Skeletal muscle satellite cell (primary cell): ENCODE measurements around the gene SNUPN.
A peak's percentile ranks its signal among the peaks of the same experiment; 100 is the strongest.

Experiments used
- H3K27me3 ChIP-seq: 2 replicates; pipeline ENCODE4 v1.7.0; 2013; ENCODE audit warnings: low read length; ENCODE audit not compliant: control insufficient read depth, insufficient read depth
- H3K36me3 ChIP-seq: 2 replicates; pipeline ENCODE4 v1.7.0; 2013; ENCODE audit warnings: mild to moderate bottlenecking, control low read depth, low read length; ENCODE audit not compliant: insufficient read depth
- H3K4me1 ChIP-seq: 2 replicates; pipeline ENCODE4 v1.7.0; 2013; ENCODE audit warnings: low read length; ENCODE audit not compliant: control insufficient read depth, insufficient read depth
- H3K4me2 ChIP-seq: 2 replicates; pipeline ENCODE4 v1.7.0; 2013; ENCODE audit warnings: mild to moderate bottlenecking, low read length
- H3K4me3 ChIP-seq: 2 replicates; pipeline ENCODE4 v1.7.0; 2013; ENCODE audit warnings: low read length
- H3K9ac ChIP-seq: 2 replicates; pipeline ENCODE4 v1.7.0; 2013; ENCODE audit warnings: mild to moderate bottlenecking, low read depth, low read length, moderate library complexity
- H3K9me3 ChIP-seq: replicated peaks from 2 replicates; pipeline ENCODE4 v1.7.0; 2013; ENCODE audit warnings: mild to moderate bottlenecking, control low read depth, low read length

SNUPN gene

DNA sequence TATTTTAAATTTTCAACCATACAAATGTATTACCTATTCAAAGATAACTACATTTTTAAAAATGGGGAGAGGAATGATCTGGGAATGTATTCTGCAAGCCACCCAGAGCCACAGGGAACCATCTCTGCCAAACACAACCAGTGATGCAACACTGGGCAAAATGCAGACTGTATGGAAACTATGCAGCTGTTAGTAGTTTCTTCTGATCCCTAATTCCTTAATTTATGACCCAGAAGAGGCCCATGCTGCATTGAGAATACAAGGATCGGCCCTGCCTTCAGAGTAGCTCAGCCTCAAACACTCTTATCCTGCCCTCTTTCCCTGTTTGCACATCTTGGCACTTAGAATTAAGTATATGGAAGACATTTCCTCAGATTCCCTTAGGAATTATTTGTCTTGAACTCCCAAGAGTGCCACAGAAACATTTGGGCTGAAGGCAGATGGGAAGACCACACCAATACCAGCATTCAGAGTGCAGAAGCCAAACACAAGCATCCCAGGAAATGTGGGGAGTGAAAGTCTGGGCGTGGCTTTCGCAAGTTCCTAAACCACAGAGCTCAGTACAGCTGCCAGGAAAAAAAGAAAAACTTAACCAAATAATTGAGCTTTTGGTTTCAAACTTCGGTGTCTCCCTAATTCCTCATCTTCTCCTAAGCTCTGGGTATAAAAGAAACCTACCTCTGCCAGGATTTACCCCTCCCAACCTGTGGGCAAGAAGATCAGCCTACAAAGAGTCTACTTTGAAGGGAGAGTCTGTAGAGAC is 5.3 kb downstream of the SNUPN start:
- Histone ChIP-seq H3K4me3 (peak overlapping the region; percentile 59), H3K9me3 (no peaks in the 10 kb centered on the region), H3K36me3 (peaks cover 42% of the 10 kb centered on the region), H3K27me3 (no peaks in the 10 kb centered on the region), H3K4me1 (peaks cover 18% of the 10 kb centered on the region), H3K4me2 (peak overlapping the region; percentile 80), H3K9ac (peak overlapping the region; percentile 75)

DNA sequence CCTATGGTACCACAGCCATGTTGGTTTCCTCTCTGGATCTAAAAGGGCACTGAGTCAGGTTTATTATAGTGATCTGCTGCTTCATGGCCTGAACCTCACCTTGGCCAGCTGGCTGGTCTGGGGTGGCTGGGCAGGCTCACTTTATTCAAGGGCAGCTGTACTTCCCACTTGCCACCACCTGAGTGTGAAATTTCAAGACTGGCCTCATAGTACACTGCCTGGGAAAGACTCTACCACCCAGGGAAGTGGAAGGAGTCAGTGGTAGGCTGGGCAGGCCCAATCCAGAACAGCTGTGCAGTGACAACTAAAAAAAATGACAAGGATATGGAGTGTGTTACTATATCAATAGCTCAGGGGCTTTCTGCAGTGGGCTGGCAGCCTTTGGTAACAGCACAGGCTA is 8.8 kb downstream of the SNUPN start:
- Histone ChIP-seq H3K27me3 (no peaks in the 10 kb centered on the region), H3K9me3 (no peaks in the 10 kb centered on the region), H3K4me2 (no peak overlapping the region), H3K36me3 (peaks cover 69% of the 10 kb centered on the region), H3K9ac (no peak overlapping the region), H3K4me1 (peaks cover 18% of the 10 kb centered on the region), H3K4me3 (no peak overlapping the region)

- Histone ChIP-seq H3K4me3 (no peak overlapping the region), H3K9ac (no peak overlapping the region), H3K9me3 (no peaks in the 10 kb centered on the region), H3K4me2 (no peak overlapping the region), H3K27me3 (no peaks in the 10 kb centered on the region), H3K4me1 (no peaks in the 10 kb centered on the region), H3K36me3 (peaks cover 66% of the 10 kb centered on the region)
Observed at GRCh38 chr15:75606711-75607699, 18.5 kb downstream of the SNUPN start.

DNA sequence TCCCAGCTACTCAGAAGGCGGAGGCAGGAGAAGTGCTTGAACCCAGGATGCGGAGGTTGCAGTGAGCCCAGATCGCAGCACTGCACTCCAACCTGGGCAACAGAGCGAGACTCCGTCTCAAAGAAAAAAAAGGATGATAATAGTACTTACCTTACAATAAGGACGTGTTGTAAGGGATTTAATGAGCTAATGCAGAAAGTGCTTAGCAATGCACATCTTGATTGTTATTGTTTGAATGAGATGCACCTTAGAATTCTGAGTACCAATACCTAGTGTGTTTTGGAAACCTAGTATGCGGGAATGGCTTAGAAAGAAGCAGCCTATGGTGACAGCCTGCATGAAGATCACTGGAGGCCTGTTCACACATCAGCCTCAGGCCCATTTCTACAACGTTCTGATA is 19.5 kb downstream of the SNUPN start:
- no peak overlapping the region for H3K4me2 ChIP-seq
- peaks cover 65% of the 10 kb centered on the region for H3K36me3 ChIP-seq
- no peaks in the 10 kb centered on the region for H3K9me3 ChIP-seq
- no peak overlapping the region for H3K4me3 ChIP-seq
- no peak overlapping the region for H3K9ac ChIP-seq
- H3K4me1 ChIP-seq, result no peaks in the 10 kb centered on the region
- H3K27me3 ChIP-seq, result no peaks in the 10 kb centered on the region

- H3K36me3 ChIP-seq, result peaks cover 64% of the 10 kb centered on the region
- no peaks in the 10 kb centered on the region for H3K9me3 ChIP-seq
- no peaks in the 10 kb centered on the region for H3K27me3 ChIP-seq
- no peak overlapping the region for H3K9ac ChIP-seq
- no peaks in the 10 kb centered on the region for H3K4me1 ChIP-seq
- no peak overlapping the region for H3K4me3 ChIP-seq
- no peak overlapping the region for H3K4me2 ChIP-seq
Observed at GRCh38 chr15:75599401-75599800, 26.1 kb downstream of the SNUPN start.

- H3K36me3 ChIP-seq, result peaks cover 61% of the 10 kb centered on the region
- H3K9ac ChIP-seq, result no peak overlapping the region
- H3K4me3 ChIP-seq, result no peak overlapping the region
- no peaks in the 10 kb centered on the region for H3K27me3 ChIP-seq
- no peaks in the 10 kb centered on the region for H3K9me3 ChIP-seq
- H3K4me2 ChIP-seq, result no peak overlapping the region
- no peaks in the 10 kb centered on the region for H3K4me1 ChIP-seq
Observed at GRCh38 chr15:75598361-75598760, 27.2 kb downstream of the SNUPN start.

DNA sequence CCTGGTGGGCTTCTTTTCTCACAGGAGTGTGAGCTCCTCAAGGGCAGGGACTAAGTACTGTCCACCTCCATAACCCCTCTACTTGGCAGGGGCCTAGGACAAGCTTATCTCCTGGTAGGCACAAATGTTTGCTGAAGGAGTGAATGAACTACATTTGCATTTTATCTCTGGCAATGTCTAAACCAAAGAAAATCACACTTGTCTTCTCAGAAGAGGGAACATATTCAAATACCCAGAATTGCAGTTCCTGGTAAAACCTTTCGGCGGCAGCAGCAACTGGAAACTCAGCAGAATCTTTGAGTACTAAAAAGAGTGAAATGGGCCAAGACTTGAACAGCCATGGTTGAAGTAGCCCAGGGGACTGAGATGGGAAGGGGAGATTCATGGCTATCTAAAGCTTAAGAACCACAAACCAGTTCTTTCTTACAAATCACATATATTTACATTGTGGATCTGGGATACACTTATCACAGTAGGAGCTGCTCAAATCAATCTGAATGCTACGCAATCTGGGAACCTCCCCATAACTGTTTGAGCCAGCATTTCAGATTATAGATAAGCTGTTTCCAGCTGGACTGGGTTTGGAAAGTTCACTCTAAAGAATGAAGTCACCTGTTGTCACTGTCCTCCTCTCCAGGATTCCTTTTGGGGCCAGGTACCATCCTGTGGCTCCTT is 27.7 kb downstream of the SNUPN start:
- Histone ChIP-seq H3K36me3 (peaks cover 60% of the 10 kb centered on the region), H3K27me3 (no peaks in the 10 kb centered on the region), H3K9ac (no peak overlapping the region), H3K4me1 (no peaks in the 10 kb centered on the region), H3K4me3 (no peak overlapping the region), H3K4me2 (no peak overlapping the region), H3K9me3 (no peaks in the 10 kb centered on the region)

DNA sequence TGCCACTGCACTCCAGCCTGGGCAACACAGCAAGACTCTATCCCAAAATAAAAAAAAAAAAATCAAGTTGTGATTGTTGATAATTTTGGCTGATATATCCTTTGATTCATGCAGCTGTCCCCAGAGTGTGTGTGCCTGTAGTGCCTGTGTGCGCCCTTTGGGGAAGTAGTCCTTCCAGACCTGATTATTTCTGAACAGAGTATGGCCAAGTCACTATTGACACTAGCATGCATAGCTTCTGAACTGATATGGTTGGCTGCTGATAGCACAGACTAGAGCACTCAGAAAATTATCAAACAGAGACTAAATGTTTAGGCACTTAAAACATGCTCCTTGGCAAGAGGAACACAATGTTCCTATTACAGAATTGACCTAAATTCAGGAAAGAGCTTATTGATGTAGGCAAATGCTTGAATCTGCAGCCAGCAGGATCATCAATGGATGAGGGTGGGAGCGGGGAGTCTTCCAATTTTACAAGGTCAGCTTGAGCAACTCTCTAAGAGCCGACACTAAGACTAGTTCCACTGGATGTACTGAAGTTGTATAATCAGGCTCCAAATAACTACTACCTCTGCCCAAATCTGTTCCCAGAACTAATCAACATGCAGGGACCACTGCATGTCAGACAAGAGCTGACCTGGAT is 28.7 kb downstream of the SNUPN start:
- Histone ChIP-seq H3K4me1 (no peaks in the 10 kb centered on the region), H3K9ac (no peak overlapping the region), H3K4me3 (no peak overlapping the region), H3K4me2 (no peak overlapping the region), H3K9me3 (no peaks in the 10 kb centered on the region), H3K27me3 (no peaks in the 10 kb centered on the region), H3K36me3 (peaks cover 61% of the 10 kb centered on the region)

GRCh38 chr15:75594276-75594675 is 31.2 kb downstream of the SNUPN start:
- Histone ChIP-seq H3K9me3 (no peaks in the 10 kb centered on the region), H3K36me3 (peaks cover 46% of the 10 kb centered on the region), H3K4me1 (no peaks in the 10 kb centered on the region), H3K4me2 (no peak overlapping the region), H3K4me3 (no peak overlapping the region), H3K27me3 (no peaks in the 10 kb centered on the region), H3K9ac (no peak overlapping the region)

GRCh38 chr15:75591655-75592364 is 33.7 kb downstream of the SNUPN start:
- no peaks in the 10 kb centered on the region for H3K9me3 ChIP-seq
- H3K4me3 ChIP-seq, result no peak overlapping the region
- H3K9ac ChIP-seq, result no peak overlapping the region
- peaks cover 25% of the 10 kb centered on the region for H3K36me3 ChIP-seq
- H3K4me1 ChIP-seq, result no peaks in the 10 kb centered on the region
- no peak overlapping the region for H3K4me2 ChIP-seq
- H3K27me3 ChIP-seq, result no peaks in the 10 kb centered on the region
